ENCODE data around the gene CDH13.

GRCh38 chr16:83356986-83357385 is 730.2 kb downstream of the CDH13 start:
- no peak for TF ChIP-seq CTCF (IDR thresholded peaks at IDR 0.05)
- no peak for TF ChIP-seq POLR2A (IDR thresholded peaks at IDR 0.05)
- no peak for TF ChIP-seq EP300 (IDR thresholded peaks at IDR 0.05)
